H1 (cell line): ENCODE measurements around the gene RTP1.

Source experiments
- CTCF ChIP-seq, 3 experiments: IDR thresholded peaks; 1 replicate in 2 of 3; 2 replicates in 1 of 3; pipeline versions ENCODE4 v1.5.1 to v1.6.1; 2011; ENCODE audit warnings: low read length in 3 of 3, mild to moderate bottlenecking in 3 of 3, inconsistent platforms in 2 of 3, low read depth in 1 of 3, moderate library complexity in 1 of 3; ENCODE audit not compliant: insufficient read depth in 1 of 3; ENCODE audit errors: control extremely low read depth in 1 of 3
- EZH2 ChIP-seq: fragments of 200-600 bp; sonication (generic); IDR thresholded peaks from 2 replicates; pipeline ENCODE4 v1.7.1; 2012; ENCODE audit warnings: low read depth, mild to moderate bottlenecking, moderate library complexity, low read length, inconsistent platforms; ENCODE audit not compliant: severe bottlenecking
- HDAC2 ChIP-seq, 2 experiments: fragments of 300-600 bp in 1 of 2; sonication (generic) in 1 of 2; IDR thresholded peaks; 2 replicates each; pipeline ENCODE4 v1.6.1; 2011 to 2012; ENCODE audit warnings: low read depth in 2 of 2, low read length in 2 of 2, mild to moderate bottlenecking in 2 of 2, moderate library complexity in 2 of 2, borderline replicate concordance in 1 of 2, inconsistent platforms in 1 of 2
- JUN ChIP-seq: IDR thresholded peaks from 2 replicates; pipeline ENCODE4 v1.6.1; 2011; ENCODE audit warnings: low read depth, mild to moderate bottlenecking, improper control_type of control experiment, low read length
- KDM5A ChIP-seq: fragments of 200-600 bp; IDR thresholded peaks from 2 replicates; pipeline ENCODE4 v1.7.1; 2012; ENCODE audit warnings: mild to moderate bottlenecking, low read length, inconsistent platforms, mixed read lengths
- MAFK ChIP-seq: IDR thresholded peaks from 2 replicates; pipeline ENCODE4 v1.6.1; 2012; ENCODE audit warnings: low read depth, mild to moderate bottlenecking, improper control_type of control experiment, low read length
- NRF1 ChIP-seq: IDR thresholded peaks from 2 replicates; pipeline ENCODE4 v1.6.1; 2011; ENCODE audit warnings: mild to moderate bottlenecking, low read depth, low read length, improper control_type of control experiment
- POLR2AphosphoS5 ChIP-seq: IDR thresholded peaks from 2 replicates; pipeline ENCODE4 v1.6.1; 2011; ENCODE audit warnings: low read depth, low read length
- SP1 ChIP-seq: IDR thresholded peaks from 2 replicates; pipeline ENCODE4 v1.6.1; 2011; ENCODE audit warnings: low read depth, low read length
- SP2 ChIP-seq: IDR thresholded peaks from 2 replicates; pipeline ENCODE4 v1.6.1; 2012; ENCODE audit warnings: mild to moderate bottlenecking, low read length, inconsistent platforms
- ZNF274 ChIP-seq: IDR thresholded peaks from 2 replicates; pipeline ENCODE4 v1.7.0; 2012; ENCODE audit warnings: low read length, borderline replicate concordance; ENCODE audit errors: extremely low read depth
- TF ChIP-seq, protein P1 (sequence below): fragments of 300-600 bp; sonication (generic); IDR thresholded peaks from 2 replicates; pipeline ENCODE4 v1.7.1; 2012; ENCODE audit warnings: low read length, moderate library complexity, mild to moderate bottlenecking, inconsistent platforms; ENCODE audit not compliant: insufficient replicate concordance

DNA sequence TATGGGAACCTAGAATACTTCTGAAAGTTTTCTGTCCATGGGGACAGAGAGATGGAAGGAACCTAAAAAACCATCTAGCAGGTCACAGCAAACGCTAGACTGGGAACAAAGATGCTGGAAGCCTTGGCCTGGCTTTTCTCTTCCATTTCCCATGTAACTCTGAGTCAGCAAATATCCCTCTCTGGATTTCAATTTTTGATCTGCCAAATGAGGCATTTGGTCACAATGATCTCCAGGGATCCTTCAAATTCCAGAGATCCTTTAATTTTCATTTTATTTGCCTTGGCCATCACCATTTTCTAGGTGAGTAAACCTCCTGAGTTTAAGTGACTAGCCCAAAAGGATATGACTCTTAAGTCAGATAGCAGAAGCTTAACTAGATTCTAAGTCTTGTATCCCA, 39.7 kb downstream of the RTP1 start:
- TF ChIP-seq HDAC2 (IDR thresholded peaks at IDR 0.05; ENCODE audit: borderline replicate concordance in 1 of 2, low read depth in 2 of 2, low read length in 2 of 2) (no peak), CTCF (IDR thresholded peaks at IDR 0.05; ENCODE audit: control extremely low read depth in 1 of 3, insufficient read depth in 1 of 3, low read depth in 1 of 3, low read length in 3 of 3) (no peak), ZNF274 (no peak), MAFK (0 out of 2 replicates have a peak, but pooled peaks have one; percentile 4), SP2 (no peak), NRF1 (no peak), POLR2AphosphoS5 (no peak), EZH2 (no peak), JUN (no peak), KDM5A (no peak), SP1 (no peak)
- TF ChIP-seq, protein P1, sequence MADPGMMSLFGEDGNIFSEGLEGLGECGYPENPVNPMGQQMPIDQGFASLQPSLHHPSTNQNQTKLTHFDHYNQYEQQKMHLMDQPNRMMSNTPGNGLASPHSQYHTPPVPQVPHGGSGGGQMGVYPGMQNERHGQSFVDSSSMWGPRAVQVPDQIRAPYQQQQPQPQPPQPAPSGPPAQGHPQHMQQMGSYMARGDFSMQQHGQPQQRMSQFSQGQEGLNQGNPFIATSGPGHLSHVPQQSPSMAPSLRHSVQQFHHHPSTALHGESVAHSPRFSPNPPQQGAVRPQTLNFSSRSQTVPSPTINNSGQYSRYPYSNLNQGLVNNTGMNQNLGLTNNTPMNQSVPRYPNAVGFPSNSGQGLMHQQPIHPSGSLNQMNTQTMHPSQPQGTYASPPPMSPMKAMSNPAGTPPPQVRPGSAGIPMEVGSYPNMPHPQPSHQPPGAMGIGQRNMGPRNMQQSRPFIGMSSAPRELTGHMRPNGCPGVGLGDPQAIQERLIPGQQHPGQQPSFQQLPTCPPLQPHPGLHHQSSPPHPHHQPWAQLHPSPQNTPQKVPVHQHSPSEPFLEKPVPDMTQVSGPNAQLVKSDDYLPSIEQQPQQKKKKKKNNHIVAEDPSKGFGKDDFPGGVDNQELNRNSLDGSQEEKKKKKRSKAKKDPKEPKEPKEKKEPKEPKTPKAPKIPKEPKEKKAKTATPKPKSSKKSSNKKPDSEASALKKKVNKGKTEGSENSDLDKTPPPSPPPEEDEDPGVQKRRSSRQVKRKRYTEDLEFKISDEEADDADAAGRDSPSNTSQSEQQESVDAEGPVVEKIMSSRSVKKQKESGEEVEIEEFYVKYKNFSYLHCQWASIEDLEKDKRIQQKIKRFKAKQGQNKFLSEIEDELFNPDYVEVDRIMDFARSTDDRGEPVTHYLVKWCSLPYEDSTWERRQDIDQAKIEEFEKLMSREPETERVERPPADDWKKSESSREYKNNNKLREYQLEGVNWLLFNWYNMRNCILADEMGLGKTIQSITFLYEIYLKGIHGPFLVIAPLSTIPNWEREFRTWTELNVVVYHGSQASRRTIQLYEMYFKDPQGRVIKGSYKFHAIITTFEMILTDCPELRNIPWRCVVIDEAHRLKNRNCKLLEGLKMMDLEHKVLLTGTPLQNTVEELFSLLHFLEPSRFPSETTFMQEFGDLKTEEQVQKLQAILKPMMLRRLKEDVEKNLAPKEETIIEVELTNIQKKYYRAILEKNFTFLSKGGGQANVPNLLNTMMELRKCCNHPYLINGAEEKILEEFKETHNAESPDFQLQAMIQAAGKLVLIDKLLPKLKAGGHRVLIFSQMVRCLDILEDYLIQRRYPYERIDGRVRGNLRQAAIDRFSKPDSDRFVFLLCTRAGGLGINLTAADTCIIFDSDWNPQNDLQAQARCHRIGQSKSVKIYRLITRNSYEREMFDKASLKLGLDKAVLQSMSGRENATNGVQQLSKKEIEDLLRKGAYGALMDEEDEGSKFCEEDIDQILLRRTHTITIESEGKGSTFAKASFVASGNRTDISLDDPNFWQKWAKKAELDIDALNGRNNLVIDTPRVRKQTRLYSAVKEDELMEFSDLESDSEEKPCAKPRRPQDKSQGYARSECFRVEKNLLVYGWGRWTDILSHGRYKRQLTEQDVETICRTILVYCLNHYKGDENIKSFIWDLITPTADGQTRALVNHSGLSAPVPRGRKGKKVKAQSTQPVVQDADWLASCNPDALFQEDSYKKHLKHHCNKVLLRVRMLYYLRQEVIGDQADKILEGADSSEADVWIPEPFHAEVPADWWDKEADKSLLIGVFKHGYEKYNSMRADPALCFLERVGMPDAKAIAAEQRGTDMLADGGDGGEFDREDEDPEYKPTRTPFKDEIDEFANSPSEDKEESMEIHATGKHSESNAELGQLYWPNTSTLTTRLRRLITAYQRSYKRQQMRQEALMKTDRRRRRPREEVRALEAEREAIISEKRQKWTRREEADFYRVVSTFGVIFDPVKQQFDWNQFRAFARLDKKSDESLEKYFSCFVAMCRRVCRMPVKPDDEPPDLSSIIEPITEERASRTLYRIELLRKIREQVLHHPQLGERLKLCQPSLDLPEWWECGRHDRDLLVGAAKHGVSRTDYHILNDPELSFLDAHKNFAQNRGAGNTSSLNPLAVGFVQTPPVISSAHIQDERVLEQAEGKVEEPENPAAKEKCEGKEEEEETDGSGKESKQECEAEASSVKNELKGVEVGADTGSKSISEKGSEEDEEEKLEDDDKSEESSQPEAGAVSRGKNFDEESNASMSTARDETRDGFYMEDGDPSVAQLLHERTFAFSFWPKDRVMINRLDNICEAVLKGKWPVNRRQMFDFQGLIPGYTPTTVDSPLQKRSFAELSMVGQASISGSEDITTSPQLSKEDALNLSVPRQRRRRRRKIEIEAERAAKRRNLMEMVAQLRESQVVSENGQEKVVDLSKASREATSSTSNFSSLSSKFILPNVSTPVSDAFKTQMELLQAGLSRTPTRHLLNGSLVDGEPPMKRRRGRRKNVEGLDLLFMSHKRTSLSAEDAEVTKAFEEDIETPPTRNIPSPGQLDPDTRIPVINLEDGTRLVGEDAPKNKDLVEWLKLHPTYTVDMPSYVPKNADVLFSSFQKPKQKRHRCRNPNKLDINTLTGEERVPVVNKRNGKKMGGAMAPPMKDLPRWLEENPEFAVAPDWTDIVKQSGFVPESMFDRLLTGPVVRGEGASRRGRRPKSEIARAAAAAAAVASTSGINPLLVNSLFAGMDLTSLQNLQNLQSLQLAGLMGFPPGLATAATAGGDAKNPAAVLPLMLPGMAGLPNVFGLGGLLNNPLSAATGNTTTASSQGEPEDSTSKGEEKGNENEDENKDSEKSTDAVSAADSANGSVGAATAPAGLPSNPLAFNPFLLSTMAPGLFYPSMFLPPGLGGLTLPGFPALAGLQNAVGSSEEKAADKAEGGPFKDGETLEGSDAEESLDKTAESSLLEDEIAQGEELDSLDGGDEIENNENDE: no peak
